GM20000 (cell line): ENCODE results near the gene TCN2.
"Not testable (repeated sequence)": the region's sequence is repeated elsewhere in the genome, so short reads cannot be mapped to it uniquely, and the experiment has no call there.

ENCODE experiments used
- DNase-seq: peaks from one replicate; pipeline ENCODE4 v3.0.0; 2012; ENCODE audit warnings: low spot score
- TF ChIP-seq, protein P1 (sequence below): IDR thresholded peaks from 2 replicates; pipeline ENCODE4 v1.5.1; 2012; ENCODE audit warnings: mild to moderate bottlenecking, control low read depth; ENCODE audit errors: extremely low read depth, missing control alignments

Gene TCN2

DNA sequence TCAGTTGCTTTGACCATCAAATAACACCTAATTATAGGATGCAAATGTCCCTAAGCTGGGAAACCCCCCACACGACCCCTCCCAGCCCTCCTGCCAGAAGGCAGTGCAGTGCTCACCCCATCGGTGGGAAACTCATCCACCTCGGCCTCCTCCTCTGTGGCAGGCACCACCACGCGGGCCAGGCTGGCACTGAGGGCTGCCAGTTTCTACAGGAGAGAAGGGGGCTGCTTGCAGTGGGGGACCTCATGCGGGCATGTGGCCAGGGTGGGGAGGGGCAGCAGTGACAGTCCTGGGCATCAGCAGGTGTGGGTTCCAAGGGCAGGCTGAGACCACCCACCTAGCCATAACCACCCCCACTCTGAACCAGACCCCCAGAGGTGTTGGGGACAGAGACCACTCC, 26.1 kb upstream of the TCN2 start:
- TF ChIP-seq, protein P1, sequence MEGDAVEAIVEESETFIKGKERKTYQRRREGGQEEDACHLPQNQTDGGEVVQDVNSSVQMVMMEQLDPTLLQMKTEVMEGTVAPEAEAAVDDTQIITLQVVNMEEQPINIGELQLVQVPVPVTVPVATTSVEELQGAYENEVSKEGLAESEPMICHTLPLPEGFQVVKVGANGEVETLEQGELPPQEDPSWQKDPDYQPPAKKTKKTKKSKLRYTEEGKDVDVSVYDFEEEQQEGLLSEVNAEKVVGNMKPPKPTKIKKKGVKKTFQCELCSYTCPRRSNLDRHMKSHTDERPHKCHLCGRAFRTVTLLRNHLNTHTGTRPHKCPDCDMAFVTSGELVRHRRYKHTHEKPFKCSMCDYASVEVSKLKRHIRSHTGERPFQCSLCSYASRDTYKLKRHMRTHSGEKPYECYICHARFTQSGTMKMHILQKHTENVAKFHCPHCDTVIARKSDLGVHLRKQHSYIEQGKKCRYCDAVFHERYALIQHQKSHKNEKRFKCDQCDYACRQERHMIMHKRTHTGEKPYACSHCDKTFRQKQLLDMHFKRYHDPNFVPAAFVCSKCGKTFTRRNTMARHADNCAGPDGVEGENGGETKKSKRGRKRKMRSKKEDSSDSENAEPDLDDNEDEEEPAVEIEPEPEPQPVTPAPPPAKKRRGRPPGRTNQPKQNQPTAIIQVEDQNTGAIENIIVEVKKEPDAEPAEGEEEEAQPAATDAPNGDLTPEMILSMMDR = no peak
- DNase-seq = no peak

DNA sequence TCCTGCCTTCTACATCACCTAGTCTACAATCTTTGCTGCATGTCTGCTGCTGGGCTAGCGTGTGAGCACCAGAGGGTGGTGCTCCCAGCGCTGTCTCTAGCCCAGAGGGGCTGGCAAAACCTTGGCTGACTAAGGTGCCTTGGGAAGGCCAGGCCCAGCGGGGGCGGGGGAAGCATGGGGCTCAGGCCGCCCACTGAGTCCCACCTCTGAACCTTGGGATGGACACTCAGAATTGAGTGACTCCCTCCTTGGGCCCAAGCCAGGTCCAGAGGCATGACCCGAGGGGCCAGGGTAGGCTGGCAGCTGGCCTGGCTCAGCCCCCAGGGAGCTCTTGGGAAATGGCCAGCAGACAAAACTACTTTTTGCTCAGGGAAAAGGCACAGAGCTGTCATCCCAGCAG, 24.9 kb upstream of the TCN2 start:
- TF ChIP-seq, protein P1 = no peak
- no peak for DNase-seq

DNA sequence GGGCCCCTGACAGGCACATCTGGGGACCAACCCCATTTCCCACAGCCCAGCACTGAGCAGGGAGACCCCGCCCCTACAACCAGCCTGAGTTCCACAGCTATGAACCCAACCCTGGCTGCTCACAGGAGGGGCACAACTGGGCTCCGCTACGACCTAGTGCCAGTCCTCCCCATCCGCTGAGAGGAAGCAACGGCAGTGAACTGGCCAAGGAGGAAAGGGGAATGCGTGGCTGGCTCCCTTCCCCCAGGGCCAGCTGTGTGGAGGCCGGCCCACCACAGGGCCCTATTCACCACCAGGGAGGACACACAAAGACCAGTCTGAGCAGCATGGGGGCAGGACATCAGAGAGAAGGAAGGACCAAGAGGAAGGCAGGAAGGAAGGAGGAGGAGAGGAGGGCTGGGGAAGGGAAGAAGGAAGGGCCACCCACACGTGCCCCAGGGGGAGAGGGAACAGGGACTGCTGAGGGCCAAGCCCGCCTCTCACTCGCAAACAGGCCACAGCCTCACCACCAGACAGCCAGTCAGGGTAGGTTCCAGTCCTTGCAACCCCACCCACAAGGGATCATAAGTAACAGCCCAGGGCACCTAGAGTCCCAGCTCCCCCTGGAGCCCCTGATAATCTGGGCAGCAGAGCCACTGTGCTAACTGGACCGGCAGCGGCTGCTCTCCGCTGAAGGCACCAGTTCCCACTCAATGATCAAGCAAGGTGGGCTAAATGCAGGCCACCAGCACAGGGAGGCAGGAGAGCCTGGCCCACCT, 24.0 kb upstream of the TCN2 start:
- TF ChIP-seq, protein P1 = no peak
- no peak for DNase-seq

DNA sequence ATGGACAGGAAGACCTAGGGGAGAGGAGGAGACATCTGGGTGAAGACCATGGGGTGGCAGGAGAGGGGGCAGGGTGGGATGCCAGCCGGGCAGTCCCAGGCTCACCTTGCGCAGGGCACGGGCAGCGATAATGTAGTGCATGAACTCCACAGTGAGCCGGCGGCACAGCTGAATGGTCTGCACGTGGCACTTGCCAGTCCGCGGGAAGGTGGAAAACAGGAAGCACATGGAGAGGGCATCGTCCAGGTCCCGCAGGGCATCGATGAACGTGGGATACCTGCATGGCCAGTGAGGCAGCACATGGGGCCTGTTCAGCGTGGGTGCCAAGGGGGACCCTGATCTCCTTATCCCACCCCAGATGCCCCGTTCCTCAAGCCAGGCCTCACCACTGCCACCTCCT, 22.5 kb upstream of the TCN2 start:
- TF ChIP-seq, protein P1 = no peak
- no peak for DNase-seq

DNA sequence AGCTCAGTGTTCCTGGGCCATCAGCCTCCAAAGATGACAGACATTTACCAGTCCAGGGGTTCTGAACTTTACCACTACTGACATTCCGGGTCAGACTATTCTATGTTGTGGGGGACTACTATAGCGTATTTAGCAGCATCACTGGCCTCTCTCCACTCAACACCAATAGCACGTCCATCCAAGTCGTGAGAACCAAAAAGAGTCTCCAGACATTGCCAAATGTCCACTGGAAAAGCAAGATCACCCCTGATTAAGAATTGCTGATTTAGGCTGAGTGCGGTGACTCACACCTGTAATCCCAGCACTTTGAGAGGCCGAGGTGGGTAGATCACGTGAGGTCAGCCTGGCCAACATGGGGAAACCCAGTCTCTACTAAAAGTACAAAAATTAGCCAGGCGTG, 20.6 kb upstream of the TCN2 start:
- DNase-seq = no peak
- TF ChIP-seq, protein P1 = no peak

DNA sequence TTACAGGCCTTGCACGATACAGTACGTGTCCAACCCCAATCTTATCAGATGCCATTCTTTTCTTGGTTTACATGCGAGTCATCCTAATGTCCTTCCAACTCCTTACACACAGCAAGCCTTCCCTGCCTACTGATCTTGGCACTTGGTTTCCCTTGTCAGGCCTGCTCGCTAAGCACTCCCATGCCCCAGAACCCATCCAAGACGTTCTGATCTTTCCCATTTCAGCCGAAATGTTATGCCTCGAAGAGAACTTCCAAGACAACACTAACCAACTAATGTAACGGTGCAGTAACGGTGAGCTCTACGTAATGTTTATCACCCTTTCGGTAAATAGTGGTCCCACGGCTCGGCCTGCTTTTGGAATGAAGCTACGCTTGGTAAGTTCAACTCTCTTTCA, 15.8 kb upstream of the TCN2 start:
- DNase-seq = no peak

DNA sequence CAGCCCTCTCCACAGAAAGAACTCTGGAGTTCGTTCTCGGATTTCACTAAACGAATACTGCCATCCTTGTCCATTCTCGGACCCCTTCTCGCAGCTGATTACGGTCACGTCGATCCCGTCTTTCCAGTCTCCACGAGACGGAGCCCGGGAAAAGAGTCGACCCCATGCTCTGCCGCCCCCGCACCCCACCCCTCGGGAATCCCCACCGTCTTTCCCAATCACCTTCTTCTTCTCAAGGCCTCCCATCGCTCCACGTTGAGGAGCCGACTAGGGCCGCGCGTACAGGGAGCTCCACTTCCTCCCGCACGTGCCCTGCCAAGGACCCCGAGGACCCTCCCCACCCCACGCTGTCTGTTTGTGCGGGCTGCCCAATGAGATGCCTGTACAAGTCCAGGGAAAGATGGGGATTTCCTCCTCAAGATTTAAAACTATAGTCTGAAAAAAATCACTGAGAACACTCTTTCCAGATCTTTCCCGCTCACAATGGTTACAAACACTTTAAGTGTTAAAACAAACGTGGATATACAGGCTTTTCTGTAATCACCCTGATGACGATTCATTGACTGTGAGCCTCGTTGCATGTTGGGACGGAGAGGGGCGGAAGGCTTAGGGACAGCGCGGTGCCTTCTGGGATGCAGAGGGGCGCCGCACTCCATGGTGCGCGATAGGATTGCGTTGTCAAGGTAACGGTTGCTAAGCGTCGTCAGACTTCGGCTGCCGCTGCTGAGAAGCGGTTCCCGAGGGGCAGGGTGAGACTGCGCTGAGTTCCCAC, 15.2 kb upstream of the TCN2 start, which contains the start of gene PES1:
PES1 (minus strand) TSS at position 323 of the 772 bp plus-strand sequence; CDS start at position 246, 77 bp downstream.
- peak; percentile 98 for DNase-seq
- TF ChIP-seq, protein P1 = no peak

More for the DNA sequence above, 15.8 kb upstream of the TCN2 start:
- TF ChIP-seq, protein P1 = no peak

DNA sequence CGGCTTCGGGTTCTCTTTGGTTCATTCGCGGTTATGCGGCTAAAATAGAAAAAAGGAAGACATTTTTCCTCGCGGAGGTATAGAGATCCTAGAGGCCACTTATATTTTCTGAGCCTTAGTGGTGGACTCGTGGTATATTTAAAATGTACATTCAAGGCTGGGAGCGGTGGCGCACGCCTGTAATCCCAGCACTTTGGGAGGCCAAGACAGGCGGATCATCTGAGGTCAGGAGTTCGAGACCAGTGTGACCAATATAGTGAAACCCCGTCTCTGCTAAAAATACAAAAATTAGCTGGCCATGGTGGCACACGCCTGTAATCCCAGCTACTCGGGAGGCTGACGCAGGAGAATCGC, 14.6 kb upstream of the TCN2 start:
- not testable (repeated sequence) for DNase-seq
